T-helper 17 cell (primary cell): Measurements from ENCODE around the gene DMBX1. TPM values are rescaled to one million over a fixed set of nuclear protein-coding genes. Genes with fewer than 3 reads are reported as not detected.

Experiments
- ATAC-seq: fragments of 150-1000 bp; cut with Tn5 transposase; 2 replicates; pipeline ENCODE4 v1.10.0; 2021; ENCODE audit warnings: mild to moderate bottlenecking, moderate library complexity
- DNase-seq, 3 donors: peaks; one replicate each; pipeline versions ENCODE4 v3.0.0 to v3.0.0-alpha.2; 2020 to 2021
- H3K9me3 ChIP-seq: one replicate; pipeline ENCODE4 v1.7.0; 2013; ENCODE audit warnings: low read length, mild to moderate bottlenecking; ENCODE audit not compliant: control insufficient read depth, poor library complexity, severe bottlenecking
- H3K27ac Mint-ChIP-seq: one replicate; pipeline ENCODE4 v1.8.0; 2022; ENCODE audit warnings: mild to moderate bottlenecking, moderate library complexity, mixed read lengths
- H3K27me3 Mint-ChIP-seq: one replicate; pipeline ENCODE4 v1.8.0; 2022; ENCODE audit warnings: mixed read lengths
- H3K36me3 Mint-ChIP-seq: one replicate; pipeline ENCODE4 v1.8.0; 2022; ENCODE audit warnings: low read depth, mixed read lengths
- H3K4me1 Mint-ChIP-seq: one replicate; pipeline ENCODE4 v1.8.0; 2022; ENCODE audit warnings: mild to moderate bottlenecking, mixed read lengths
- H3K4me3 Mint-ChIP-seq: one replicate; pipeline ENCODE4 v1.8.0; 2022; ENCODE audit warnings: mild to moderate bottlenecking, moderate library complexity, mixed read lengths
- total RNA-seq, 4 donors: library from RNA in 2 of 4; stranded (reverse) in 2 of 4; gene quantifications; one replicate each; pipeline ENCODE4 v1.2.3 and lab custom pipeline; 2022 to 2026

DMBX1 gene
- total RNA-seq, 2 donors from 2014 or later, result not detected

DNA sequence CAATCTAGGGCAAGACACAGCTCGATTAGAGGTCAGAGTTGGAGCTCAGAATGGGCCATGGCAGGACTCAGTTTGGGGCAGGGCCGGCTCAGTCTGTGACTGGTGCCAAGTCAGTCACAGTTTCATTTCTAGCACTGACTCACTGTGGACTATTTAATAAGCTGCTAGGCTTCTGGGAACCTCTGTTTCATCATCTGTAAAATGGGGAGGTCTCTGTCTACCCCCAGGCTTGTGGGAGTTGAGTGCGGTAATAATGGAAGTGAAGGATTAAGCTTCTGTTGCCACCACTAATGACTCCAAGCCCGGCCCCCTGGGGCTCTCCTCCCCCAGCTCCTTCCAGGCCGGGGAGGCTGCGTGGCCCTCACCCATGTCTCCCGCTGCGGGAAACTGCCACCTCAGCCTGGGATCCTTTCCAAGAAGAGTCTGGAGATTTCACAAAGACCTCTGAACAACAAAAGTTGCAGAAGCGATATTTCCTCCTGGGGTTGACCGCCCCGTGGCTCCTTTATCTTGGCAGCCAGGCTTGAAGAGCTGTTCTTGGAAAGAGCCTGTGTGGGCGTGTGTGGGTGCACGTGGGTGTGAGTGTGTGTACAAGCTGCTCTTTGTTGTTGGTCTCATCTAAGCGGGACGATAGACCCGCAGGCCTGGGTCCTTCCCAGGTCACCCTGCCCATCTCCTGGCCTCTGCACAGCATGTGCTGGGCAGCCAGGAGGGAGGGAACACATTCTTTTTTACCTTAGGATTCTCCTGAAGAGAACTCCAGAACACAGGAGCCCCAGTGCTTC, 32.7 kb downstream of the DMBX1 start:
- DNase-seq (no peak), ATAC-seq (no peak)
- H3K27me3 Mint-ChIP-seq, result peaks cover 53% of the 10 kb centered on the region
- H3K27ac Mint-ChIP-seq, result no peak overlapping the region
- H3K36me3 Mint-ChIP-seq, result peaks cover 9% of the 10 kb centered on the region
- no peaks in the 10 kb centered on the region for H3K9me3 ChIP-seq
- peaks cover 12% of the 10 kb centered on the region for H3K4me1 Mint-ChIP-seq
- no peak overlapping the region for H3K4me3 Mint-ChIP-seq

DNA sequence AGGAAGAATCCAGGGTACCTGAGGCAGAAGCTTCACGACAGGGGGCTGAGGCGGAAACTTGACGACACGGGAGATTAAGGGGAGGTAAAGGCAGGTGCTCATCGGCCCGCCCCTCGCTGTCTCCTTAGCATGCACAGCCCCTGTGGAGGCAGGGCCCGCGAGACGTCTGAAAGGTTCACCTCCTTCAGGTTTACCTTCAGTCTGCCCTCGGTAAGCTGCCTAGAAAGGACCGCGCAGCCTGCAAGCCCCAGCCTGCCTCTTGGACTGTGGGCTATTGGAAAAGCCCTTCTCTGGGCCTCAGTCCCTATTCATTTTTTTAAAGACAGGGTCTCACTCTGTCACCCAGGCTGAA, 33.3 kb downstream of the DMBX1 start:
- ATAC-seq (no peak), DNase-seq (no peak)
- Mint-ChIP-seq H3K4me1 (peaks cover 11% of the 10 kb centered on the region), H3K27me3 (peaks cover 53% of the 10 kb centered on the region), H3K4me3 (no peak overlapping the region), H3K27ac (no peak overlapping the region), H3K36me3 (peaks cover 9% of the 10 kb centered on the region)
- no peaks in the 10 kb centered on the region for H3K9me3 ChIP-seq

DNA sequence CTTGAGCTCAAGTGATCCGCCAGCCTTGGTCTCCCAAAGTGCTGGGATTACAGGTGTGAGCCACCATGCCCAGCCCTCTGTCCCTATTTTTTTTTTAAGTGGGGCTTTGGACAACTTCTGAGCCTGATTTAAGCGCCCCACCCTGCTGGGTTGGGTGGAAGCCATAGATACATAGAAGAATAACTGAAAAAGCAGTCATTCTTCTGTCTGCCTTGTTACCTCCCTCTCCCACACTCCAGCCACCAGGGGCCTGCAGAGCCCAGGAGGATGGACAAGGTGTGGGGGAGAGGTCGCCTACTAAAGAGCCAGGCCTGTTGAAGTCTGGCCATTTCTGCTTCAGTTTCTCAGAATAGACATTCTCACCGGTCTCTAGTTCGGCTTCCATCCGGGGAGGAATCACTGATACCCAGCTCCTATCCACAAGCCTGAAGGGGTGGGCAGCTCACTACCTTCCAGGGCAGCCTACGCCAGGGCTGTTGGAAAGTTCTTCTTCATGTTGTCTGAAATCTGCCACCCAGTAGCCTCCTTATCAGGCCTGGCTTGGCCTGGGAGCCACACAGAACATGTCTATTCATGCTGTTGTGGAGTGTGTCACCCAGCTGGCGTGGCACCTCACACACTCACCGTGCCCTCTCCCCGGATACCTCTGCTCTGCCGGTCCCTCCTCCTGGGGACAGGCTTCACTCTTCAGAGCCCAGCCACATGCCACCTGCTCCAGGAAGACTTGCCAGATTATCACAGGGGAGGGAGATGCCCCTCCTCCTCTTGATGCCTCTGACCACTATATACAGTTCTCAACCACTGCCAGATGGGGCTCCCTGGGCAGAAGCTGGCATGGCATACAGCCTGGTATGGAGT, 34.1 kb downstream of the DMBX1 start:
- DNase-seq (no peak), ATAC-seq (no peak)
- no peaks in the 10 kb centered on the region for H3K9me3 ChIP-seq
- Mint-ChIP-seq H3K27me3 (peaks cover 53% of the 10 kb centered on the region), H3K4me3 (no peak overlapping the region), H3K36me3 (peaks cover 9% of the 10 kb centered on the region), H3K4me1 (peaks cover 14% of the 10 kb centered on the region), H3K27ac (no peak overlapping the region)

DNA sequence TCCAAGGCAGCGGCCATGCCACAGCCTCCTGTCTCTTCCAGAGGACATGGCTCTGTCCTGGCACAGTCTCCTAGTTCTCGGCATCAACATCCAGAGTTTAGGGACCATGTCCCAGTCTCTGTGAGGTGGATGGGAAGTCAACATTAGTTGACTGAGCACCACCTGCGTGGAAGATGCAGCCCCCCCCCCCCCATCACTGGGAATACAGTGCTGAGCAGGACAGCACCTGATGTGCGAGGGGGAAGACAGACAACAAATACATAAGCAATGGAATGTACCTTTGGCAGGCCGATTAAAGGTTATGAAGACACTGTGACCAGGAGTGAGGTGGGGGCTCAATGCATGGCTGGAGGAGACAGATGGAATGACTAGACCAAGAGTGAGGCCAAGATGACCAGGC, 35.2 kb downstream of the DMBX1 start:
- Mint-ChIP-seq H3K36me3 (peaks cover 13% of the 10 kb centered on the region), H3K4me1 (peaks cover 21% of the 10 kb centered on the region), H3K4me3 (no peak overlapping the region), H3K27me3 (peaks cover 55% of the 10 kb centered on the region), H3K27ac (no peak overlapping the region)
- H3K9me3 ChIP-seq, result no peaks in the 10 kb centered on the region
- ATAC-seq (no peak), DNase-seq (no peak)

DNA sequence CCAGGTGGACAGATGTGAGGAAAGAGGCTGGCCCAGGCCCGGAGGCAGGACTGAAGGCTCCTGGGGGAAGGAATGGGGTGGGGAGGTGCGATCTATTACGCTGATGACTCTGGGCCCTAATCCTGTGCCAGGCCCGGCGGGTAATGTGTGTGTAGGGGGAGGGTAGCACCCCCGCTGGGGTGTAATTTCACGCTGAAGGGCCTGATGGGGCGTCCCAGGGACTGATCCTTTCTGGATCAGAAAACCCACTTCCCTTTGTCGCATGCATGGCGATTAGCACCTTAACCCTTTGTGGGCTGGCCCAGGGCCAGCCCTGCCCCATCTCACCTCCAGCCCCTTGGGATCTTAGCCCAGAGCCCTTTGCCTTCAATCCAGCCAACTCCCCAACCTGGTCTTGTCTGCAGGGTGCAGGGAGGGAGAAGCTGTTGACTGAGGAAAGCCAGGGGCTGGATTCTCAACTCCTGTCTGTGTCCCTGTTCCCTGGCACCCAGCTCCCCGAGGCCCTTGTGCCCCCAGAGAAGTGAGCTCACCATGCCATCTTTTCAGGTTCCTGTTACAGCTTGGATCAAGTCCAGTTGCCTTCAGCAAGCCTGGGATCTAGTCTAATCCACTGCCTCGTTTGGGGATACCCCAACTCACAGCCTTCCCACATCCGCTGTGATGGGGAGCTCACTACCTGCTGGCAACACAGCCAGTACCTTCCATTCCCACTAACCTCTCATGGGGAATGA, 35.8 kb downstream of the DMBX1 start:
- peaks cover 13% of the 10 kb centered on the region for H3K36me3 Mint-ChIP-seq
- peaks cover 21% of the 10 kb centered on the region for H3K4me1 Mint-ChIP-seq
- peaks cover 54% of the 10 kb centered on the region for H3K27me3 Mint-ChIP-seq
- no peak overlapping the region for H3K4me3 Mint-ChIP-seq
- no peak for ATAC-seq
- H3K9me3 ChIP-seq, result no peaks in the 10 kb centered on the region
- no peak overlapping the region for H3K27ac Mint-ChIP-seq
- no peak for DNase-seq

DNA sequence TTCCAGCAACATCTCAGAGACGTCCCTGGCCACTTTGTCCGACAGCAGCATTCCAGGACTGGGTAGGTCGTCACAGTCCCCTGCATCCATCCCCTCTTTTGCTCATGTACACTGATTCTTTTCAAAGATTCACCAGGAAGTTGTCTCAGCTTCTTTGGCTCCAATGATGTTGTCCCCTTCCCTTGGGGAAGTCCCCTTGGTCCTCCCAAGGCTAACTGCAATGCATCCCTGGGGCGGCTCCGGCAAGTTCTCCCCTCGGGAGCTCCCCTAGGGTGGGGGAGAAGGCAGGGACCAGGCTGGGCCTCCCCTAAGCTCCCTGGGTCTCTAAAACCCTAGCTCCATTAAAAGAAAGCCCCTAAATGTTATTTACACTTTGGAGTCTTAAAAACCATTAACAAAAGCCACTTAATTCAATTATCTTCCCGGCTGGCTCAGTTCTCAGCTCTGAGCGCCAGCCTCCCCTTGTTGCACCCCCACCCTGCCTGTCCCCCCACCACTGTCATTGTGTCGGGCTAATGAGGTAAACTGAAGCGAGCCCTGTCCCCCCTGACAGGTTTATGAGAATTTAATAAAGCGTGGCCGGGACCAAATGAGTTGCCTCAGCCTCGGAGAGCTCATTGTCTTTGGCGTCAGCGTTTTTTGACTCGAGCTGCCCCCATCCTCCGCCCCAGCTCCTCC, 36.5 kb downstream of the DMBX1 start:
- no peak overlapping the region for H3K27ac Mint-ChIP-seq
- no peak overlapping the region for H3K4me3 Mint-ChIP-seq
- peaks cover 11% of the 10 kb centered on the region for H3K36me3 Mint-ChIP-seq
- H3K9me3 ChIP-seq, result no peaks in the 10 kb centered on the region
- ATAC-seq (no peak), DNase-seq (no peak)
- H3K4me1 Mint-ChIP-seq, result peaks cover 21% of the 10 kb centered on the region
- peaks cover 49% of the 10 kb centered on the region for H3K27me3 Mint-ChIP-seq

DNA sequence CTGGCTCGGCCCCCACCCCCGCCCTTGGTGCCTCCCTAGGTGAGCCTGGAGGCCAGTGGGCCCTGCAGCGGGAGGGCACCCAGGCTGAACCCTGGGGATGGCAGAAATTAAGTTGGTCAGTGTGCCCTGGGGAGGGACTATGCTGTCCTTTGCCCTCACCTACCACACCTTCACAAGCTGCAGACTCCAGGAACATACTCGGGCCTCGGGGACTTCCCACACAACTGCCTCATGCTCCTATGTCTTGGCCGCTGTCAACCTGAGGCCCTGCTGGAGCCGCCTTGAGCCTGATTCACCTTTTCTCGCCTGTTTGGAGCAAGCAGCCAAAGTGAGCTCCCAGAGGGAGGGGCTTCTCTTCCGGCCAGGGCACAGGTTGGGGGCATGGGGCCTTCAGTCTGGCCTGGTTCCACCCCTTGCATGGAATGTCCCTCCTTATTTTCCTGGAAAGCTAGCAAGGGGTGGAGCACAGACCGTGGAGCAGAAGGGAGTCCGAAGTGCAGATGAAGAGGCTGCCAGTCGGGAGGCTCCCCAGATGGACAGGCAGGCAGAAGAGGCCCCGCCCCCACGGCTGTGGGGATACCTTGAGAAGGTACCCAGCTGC, 37.2 kb downstream of the DMBX1 start:
- H3K9me3 ChIP-seq, result no peaks in the 10 kb centered on the region
- ATAC-seq (no peak), DNase-seq (no peak)
- Mint-ChIP-seq H3K4me1 (peaks cover 18% of the 10 kb centered on the region), H3K27ac (no peak overlapping the region), H3K4me3 (no peak overlapping the region), H3K36me3 (peaks cover 11% of the 10 kb centered on the region), H3K27me3 (peaks cover 49% of the 10 kb centered on the region)

DNA sequence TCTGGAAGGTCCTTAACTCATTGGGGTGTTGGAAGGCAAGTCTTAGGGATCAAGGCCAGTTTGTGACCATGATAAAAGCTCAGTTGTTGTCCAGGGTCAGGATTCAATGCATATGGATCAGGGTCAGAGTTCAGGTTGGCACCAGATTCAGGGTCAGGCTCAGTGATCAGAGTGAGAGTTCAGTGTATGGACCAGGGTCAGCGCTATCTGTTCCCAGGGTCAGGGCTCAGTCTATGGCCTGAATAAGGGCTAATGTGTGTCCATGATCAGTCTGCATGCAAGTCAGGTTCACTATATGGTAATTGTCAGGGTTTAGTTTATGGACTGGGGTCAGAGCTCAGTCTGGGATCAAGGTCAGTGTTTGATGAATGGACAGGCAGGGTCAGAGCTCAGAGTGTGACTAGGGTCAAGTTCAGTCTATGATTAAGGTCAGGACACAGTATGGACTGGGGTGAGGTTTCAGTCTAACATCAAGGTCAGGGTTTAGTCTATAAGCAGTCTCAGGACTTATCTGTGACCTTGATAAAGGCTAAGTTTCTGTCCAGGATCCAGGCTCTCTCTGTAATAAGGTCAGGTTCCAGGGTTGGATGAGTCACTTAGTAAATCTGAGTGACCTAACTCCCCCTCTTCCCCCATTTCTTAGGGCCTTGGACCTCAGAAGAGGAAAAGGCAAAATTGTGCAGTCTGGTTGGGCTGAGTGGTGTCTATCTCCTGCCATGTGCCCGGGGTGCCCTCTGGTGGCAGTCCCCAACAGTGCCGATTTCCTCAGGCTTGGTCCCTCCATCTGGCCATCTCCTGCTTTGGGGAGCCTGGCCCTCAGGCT, 38.0 kb downstream of the DMBX1 start:
- Mint-ChIP-seq H3K27ac (no peak overlapping the region), H3K36me3 (peaks cover 11% of the 10 kb centered on the region), H3K4me1 (peaks cover 14% of the 10 kb centered on the region), H3K4me3 (peak overlapping the region; percentile 12), H3K27me3 (peaks cover 49% of the 10 kb centered on the region)
- no peaks in the 10 kb centered on the region for H3K9me3 ChIP-seq
- peak; percentile 72 for ATAC-seq
- peak; percentile 49 to 69 (median 55) for DNase-seq

DNA sequence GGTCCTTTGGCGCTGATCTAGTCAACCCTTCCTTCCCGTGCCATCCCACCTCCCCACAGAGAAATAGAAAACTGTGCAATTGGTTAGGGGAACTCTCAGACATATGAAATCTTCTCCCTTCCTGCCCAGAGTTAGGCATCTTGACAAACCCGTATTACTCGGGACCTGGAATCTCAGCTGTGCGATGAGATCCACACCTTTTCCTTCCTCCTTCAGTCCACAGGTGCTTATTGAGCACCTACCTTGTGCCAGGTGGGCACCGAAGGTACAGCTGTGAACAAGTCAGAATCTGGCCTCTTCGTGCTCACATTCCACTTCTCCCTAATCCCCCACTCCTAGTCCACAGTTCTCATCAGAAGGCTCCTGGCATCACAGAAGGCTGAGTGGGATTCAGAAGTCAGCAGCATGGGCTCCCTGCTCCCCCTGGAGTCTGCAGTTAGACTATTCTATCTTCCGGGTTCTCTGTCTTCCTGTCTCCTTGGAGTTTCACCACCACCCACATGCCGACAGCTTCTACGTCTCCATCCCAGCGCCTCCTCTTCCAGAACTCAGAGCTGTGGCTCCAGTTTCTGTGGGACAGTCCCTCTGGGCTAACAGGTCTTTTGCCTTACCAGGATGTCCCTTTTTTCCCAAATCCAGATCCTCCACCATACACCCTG, 38.8 kb downstream of the DMBX1 start:
- no peak overlapping the region for H3K27ac Mint-ChIP-seq
- peaks cover 14% of the 10 kb centered on the region for H3K4me1 Mint-ChIP-seq
- H3K4me3 Mint-ChIP-seq, result peak overlapping the region; percentile 12
- DNase-seq (no peak), ATAC-seq (no peak)
- peaks cover 11% of the 10 kb centered on the region for H3K36me3 Mint-ChIP-seq
- no peaks in the 10 kb centered on the region for H3K9me3 ChIP-seq
- peaks cover 49% of the 10 kb centered on the region for H3K27me3 Mint-ChIP-seq

DNA sequence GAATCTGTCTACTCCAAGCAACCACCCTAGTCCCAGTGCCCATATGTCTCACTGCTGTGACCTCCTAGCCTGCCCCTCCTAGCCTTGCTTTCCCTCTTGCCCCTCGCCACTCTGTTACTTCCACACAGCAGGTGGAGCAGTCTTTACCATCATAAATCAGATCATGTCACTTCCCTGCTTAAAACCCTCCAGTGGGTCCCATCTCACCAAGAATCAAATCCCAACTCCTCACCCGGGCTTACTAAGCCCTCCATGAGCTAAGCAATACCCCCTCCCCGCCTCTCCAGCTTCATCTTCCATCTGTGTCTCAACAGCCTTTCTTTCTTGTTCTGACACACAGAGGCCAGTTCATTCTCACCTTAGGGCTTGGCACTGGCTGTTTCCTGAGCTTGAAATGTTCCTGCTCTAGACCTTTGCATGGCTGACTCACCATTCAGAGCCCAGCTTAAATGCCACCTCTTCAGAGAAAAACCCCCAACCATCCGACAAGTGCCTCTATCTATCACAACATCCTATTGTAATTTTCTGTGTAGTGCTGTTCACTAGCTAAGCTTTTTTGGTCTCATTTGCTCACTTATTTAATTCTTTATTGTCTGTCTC, 39.5 kb downstream of the DMBX1 start:
- H3K4me1 Mint-ChIP-seq, result peaks cover 17% of the 10 kb centered on the region
- no peak for ATAC-seq
- peaks cover 11% of the 10 kb centered on the region for H3K36me3 Mint-ChIP-seq
- H3K27me3 Mint-ChIP-seq, result peaks cover 44% of the 10 kb centered on the region
- no peak overlapping the region for H3K27ac Mint-ChIP-seq
- H3K9me3 ChIP-seq, result no peaks in the 10 kb centered on the region
- no peak for DNase-seq
- no peak overlapping the region for H3K4me3 Mint-ChIP-seq

DNA sequence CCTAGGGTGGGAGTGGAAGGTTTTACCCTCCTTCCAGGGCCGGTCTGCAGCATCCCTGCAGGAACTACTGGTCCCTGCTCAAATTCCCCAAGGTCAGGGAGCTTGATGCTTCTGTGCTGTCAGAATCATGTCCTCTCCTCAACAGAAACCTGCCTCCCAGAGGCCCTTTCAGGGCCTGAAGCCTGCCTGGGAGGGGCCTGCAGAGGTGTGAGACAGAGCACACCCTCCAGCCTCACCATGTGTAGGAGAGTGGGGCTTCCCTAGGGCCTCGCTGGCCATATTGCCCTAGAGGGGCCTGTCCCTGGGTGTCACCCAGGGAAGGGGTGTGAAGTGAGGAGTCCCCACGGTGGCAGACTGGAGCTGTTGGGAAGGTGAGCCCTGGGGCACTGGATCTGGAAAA, 40.7 kb downstream of the DMBX1 start:
- Mint-ChIP-seq H3K27me3 (peaks cover 38% of the 10 kb centered on the region), H3K4me1 (peaks cover 17% of the 10 kb centered on the region), H3K36me3 (peaks cover 7% of the 10 kb centered on the region), H3K4me3 (no peak overlapping the region), H3K27ac (no peak overlapping the region)
- H3K9me3 ChIP-seq, result no peaks in the 10 kb centered on the region
- ATAC-seq, result no peak
- no peak for DNase-seq
